Stimulated activated memory B cell treated with anti-CD40 and anti-IgM and Interleukin-4, amounts not matched to agents 10 μg/mL and 1 μg/mL and 100 μg/mL, for 72 hours (primary cell): ENCODE results near the gene DCLK1.

Experiments used
- ATAC-seq: fragments of 150-1000 bp; cut with Tn5 transposase; 2 replicates; pipeline ENCODE4 v1.10.0; 2021
- H3K27ac Mint-ChIP-seq: one replicate; pipeline ENCODE4 v1.8.0; 2022; ENCODE audit warnings: mild to moderate bottlenecking, mixed read lengths
- H3K27me3 Mint-ChIP-seq: one replicate; pipeline ENCODE4 v1.8.0; 2022; ENCODE audit warnings: mixed read lengths
- H3K36me3 Mint-ChIP-seq: one replicate; pipeline ENCODE4 v1.8.0; 2022; ENCODE audit warnings: mixed read lengths
- H3K4me1 Mint-ChIP-seq: one replicate; pipeline ENCODE4 v1.8.0; 2022; ENCODE audit warnings: mixed read lengths
- H3K4me3 Mint-ChIP-seq: one replicate; pipeline ENCODE4 v1.8.0; 2022; ENCODE audit warnings: mild to moderate bottlenecking, moderate library complexity, mixed read lengths
- H3K9me3 Mint-ChIP-seq: one replicate; pipeline ENCODE4 v1.8.0; 2022; ENCODE audit warnings: mixed read lengths

DCLK1 gene

GRCh38 chr13:36055366-36055765 is 75.8 kb downstream of the DCLK1 start:
- no peak for ATAC-seq
- H3K27me3 Mint-ChIP-seq, result no peaks in the 10 kb centered on the region
- no peaks in the 10 kb centered on the region for H3K9me3 Mint-ChIP-seq
- H3K36me3 Mint-ChIP-seq, result no peaks in the 10 kb centered on the region
- no peak overlapping the region for H3K27ac Mint-ChIP-seq
- H3K4me3 Mint-ChIP-seq, result no peak overlapping the region
- H3K4me1 Mint-ChIP-seq, result no peaks in the 10 kb centered on the region

DNA sequence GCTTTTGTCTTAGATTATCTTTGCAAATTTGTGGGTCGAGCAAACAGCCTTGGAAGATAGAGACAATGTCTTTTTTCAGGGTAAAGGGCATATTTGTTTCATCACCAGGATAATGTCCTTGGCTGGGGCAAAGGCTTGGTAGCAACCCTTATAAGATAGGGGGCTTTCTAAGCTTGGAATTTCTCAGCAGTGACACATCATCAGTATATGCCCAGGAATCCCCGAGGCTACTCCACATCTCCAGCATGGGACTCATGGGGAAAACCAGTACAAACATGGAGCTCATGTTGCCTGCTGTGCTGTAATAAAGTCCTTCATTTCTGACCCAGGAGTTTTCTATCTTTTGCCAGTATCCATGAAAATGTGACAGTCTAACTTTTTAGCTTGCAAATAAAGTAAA is 77.1 kb downstream of the DCLK1 start:
- no peak overlapping the region for H3K27ac Mint-ChIP-seq
- ATAC-seq, result no peak
- no peaks in the 10 kb centered on the region for H3K36me3 Mint-ChIP-seq
- no peak overlapping the region for H3K4me3 Mint-ChIP-seq
- no peaks in the 10 kb centered on the region for H3K4me1 Mint-ChIP-seq
- no peaks in the 10 kb centered on the region for H3K27me3 Mint-ChIP-seq
- no peaks in the 10 kb centered on the region for H3K9me3 Mint-ChIP-seq

DNA sequence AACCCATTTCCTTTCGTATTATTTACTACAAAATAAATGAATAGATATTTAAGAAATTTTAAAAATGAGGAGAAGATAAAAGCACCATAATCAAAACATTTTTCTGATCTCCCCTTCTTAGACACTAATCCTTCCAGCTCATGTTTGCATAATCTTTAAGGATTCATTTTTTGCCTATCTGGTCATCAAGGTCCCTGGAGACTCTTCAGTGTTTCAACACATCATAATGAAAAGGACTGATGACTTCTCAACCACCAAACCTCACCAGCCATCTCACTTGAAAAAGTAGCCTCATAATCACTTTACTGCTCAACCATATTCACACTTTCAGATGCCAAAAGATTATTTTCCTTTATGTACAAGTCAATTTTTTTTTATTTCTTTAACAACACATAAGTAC is 80.1 kb downstream of the DCLK1 start:
- Mint-ChIP-seq H3K9me3 (no peaks in the 10 kb centered on the region), H3K27me3 (no peaks in the 10 kb centered on the region), H3K27ac (no peak overlapping the region), H3K4me1 (no peaks in the 10 kb centered on the region), H3K4me3 (no peak overlapping the region), H3K36me3 (no peaks in the 10 kb centered on the region)
- ATAC-seq, result no peak

DNA sequence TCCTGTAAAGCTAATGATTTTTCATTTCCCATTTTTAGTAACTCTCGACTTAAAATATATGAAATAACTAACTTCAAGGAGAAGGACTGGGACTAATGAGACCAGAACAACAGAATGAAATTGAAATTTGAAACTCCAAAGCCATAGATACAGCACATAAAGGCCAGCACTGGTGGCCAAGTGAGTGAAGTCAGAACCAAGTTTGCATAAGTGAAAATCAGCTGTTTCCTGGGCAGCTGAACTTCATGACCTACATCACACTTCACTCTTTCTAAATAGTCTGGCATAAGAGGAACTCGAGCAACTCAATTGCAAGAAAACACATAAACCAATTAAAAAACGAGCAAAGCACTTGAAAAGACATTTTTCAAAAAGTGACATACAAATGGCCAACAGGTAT is 84.5 kb downstream of the DCLK1 start:
- Mint-ChIP-seq H3K9me3 (no peaks in the 10 kb centered on the region), H3K27ac (no peak overlapping the region), H3K4me1 (no peaks in the 10 kb centered on the region), H3K36me3 (no peaks in the 10 kb centered on the region), H3K4me3 (no peak overlapping the region), H3K27me3 (no peaks in the 10 kb centered on the region)
- ATAC-seq, result no peak

- no peaks in the 10 kb centered on the region for H3K4me1 Mint-ChIP-seq
- ATAC-seq, result no peak
- H3K4me3 Mint-ChIP-seq, result no peak overlapping the region
- H3K27me3 Mint-ChIP-seq, result no peaks in the 10 kb centered on the region
- no peak overlapping the region for H3K27ac Mint-ChIP-seq
- H3K9me3 Mint-ChIP-seq, result peaks cover 4% of the 10 kb centered on the region
- no peaks in the 10 kb centered on the region for H3K36me3 Mint-ChIP-seq
Measured at GRCh38 chr13:36038785-36039555, 92.2 kb downstream of the DCLK1 start.

- no peak overlapping the region for H3K4me3 Mint-ChIP-seq
- no peak overlapping the region for H3K27ac Mint-ChIP-seq
- no peaks in the 10 kb centered on the region for H3K36me3 Mint-ChIP-seq
- no peak for ATAC-seq
- no peaks in the 10 kb centered on the region for H3K4me1 Mint-ChIP-seq
- no peaks in the 10 kb centered on the region for H3K27me3 Mint-ChIP-seq
- H3K9me3 Mint-ChIP-seq, result peaks cover 2% of the 10 kb centered on the region
Measured at GRCh38 chr13:36033035-36033434, 98.1 kb downstream of the DCLK1 start.

DNA sequence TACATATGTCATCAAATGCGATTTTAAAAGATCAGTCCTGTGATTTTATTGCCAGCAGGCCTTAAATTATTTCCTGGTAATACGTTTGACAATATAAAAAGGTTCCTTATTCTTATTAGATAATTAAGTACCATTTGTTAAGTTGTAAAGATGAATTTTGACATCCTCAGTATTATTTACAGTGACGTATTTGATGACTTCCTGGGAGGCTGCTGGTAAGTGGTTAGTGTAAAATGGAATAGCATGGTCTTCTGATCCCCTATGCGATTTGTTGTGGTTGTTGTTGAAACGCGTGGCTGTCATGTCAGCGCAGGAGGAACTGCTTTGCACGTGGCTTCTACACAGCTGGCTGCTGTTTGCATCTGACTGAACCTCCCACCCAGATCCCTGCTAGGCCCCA is 99.7 kb downstream of the DCLK1 start:
- H3K4me1 Mint-ChIP-seq, result no peaks in the 10 kb centered on the region
- no peak overlapping the region for H3K27ac Mint-ChIP-seq
- no peak for ATAC-seq
- no peak overlapping the region for H3K4me3 Mint-ChIP-seq
- H3K27me3 Mint-ChIP-seq, result no peaks in the 10 kb centered on the region
- no peaks in the 10 kb centered on the region for H3K36me3 Mint-ChIP-seq
- peaks cover 2% of the 10 kb centered on the region for H3K9me3 Mint-ChIP-seq

DNA sequence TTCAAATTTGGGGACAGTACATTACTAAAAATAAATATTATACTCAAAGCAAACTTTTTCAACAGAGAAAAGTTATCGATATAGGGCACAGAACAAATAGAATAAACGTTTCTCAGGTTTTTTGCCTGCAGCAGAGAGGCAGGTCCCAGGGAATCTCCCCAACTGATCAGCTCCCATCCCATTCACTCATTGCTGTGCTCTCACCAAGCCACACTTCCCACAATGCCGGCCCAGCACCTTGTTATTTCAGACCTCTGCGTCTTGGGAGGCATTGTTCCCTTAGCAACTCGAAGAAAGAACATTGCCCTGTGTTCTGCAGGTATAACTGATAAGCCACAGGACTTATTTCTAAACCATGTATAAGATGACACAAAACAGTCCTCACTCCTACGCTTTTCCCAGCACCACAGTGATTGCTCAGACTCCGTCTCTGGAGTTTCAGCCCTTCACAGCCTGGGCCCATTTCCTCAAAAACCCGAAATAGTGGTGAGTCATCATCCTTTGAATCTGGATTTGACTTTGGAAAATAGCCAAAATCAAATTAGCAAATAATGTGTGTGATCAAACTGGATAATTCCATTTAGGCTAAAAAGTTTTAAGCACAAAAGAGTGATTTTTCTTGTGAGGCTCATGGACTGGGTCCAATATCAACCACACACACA is 100.4 kb downstream of the DCLK1 start:
- Mint-ChIP-seq H3K27ac (no peak overlapping the region), H3K36me3 (no peaks in the 10 kb centered on the region), H3K4me1 (no peaks in the 10 kb centered on the region), H3K27me3 (no peaks in the 10 kb centered on the region), H3K4me3 (no peak overlapping the region), H3K9me3 (peaks cover 2% of the 10 kb centered on the region)
- no peak for ATAC-seq

GRCh38 chr13:36029166-36029565 is 102.0 kb downstream of the DCLK1 start:
- Mint-ChIP-seq H3K4me3 (no peak overlapping the region), H3K27me3 (no peaks in the 10 kb centered on the region), H3K9me3 (peaks cover 2% of the 10 kb centered on the region), H3K36me3 (no peaks in the 10 kb centered on the region), H3K4me1 (no peaks in the 10 kb centered on the region), H3K27ac (no peak overlapping the region)
- ATAC-seq, result no peak

DNA sequence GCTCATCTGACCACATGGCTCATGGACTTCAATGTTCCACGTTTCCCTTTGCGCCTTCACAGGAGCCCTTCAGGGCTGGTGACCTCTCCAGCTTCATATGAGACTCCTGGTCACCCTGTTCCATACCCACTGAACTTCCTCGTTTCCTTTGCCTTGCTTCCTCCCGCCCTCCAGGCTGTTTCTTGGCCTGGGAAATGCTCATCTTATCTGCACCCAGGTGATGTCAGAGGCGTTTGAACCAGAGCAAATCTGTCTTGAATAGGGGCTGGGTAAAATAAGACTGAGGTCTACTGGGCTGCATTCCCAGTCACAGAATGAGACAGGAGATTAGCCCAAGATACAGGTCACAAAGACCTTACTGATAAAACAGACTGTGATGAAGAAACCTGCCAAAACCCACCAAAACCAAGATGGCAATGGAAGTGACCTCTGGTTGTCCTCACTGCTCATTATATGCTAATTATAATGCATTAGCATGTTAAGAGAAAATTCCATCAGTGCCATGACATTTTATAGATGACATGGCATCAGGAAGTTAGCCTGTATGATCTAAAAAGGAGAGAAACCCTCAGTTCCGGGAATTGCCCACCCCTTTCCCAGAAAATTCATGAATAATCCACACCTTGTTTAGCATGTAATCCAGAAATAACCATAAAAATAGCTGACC is 102.7 kb downstream of the DCLK1 start:
- Mint-ChIP-seq H3K4me3 (no peak overlapping the region), H3K4me1 (no peaks in the 10 kb centered on the region), H3K27me3 (no peaks in the 10 kb centered on the region), H3K36me3 (no peaks in the 10 kb centered on the region), H3K9me3 (peaks cover 2% of the 10 kb centered on the region), H3K27ac (no peak overlapping the region)
- no peak for ATAC-seq

GRCh38 chr13:36026531-36026930 is 104.7 kb downstream of the DCLK1 start:
- no peak for ATAC-seq
- H3K4me1 Mint-ChIP-seq, result no peaks in the 10 kb centered on the region
- H3K36me3 Mint-ChIP-seq, result no peaks in the 10 kb centered on the region
- no peak overlapping the region for H3K27ac Mint-ChIP-seq
- peaks cover 4% of the 10 kb centered on the region for H3K9me3 Mint-ChIP-seq
- no peak overlapping the region for H3K4me3 Mint-ChIP-seq
- H3K27me3 Mint-ChIP-seq, result no peaks in the 10 kb centered on the region

DNA sequence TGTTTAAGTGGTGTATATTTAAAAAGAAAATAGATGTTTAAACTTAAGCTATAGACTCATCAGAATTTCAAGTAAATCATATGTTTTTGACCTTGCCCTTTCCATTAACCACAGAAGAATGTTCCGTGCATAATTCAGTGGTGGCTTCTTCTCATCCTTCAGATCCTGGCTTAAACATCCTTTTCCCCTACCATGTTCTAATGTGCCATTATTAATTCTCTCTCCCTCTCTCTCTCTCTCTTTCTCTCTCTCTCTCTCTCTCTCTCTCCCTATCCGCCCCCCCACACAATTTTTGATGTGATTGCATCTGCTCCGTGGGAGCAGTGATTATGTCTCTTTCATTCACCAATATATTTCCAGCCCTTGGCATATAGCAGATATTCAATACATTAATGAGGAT is 116.4 kb downstream of the DCLK1 start:
- Mint-ChIP-seq H3K9me3 (peaks cover 5% of the 10 kb centered on the region), H3K27ac (no peak overlapping the region), H3K4me3 (no peak overlapping the region), H3K4me1 (no peaks in the 10 kb centered on the region), H3K36me3 (no peaks in the 10 kb centered on the region), H3K27me3 (no peaks in the 10 kb centered on the region)
- ATAC-seq, result no peak

GRCh38 chr13:36006894-36007675 is 124.1 kb downstream of the DCLK1 start:
- Mint-ChIP-seq H3K4me3 (no peak overlapping the region), H3K36me3 (no peaks in the 10 kb centered on the region), H3K27ac (no peak overlapping the region), H3K4me1 (no peaks in the 10 kb centered on the region), H3K9me3 (no peaks in the 10 kb centered on the region), H3K27me3 (no peaks in the 10 kb centered on the region)
- ATAC-seq, result no peak

DNA sequence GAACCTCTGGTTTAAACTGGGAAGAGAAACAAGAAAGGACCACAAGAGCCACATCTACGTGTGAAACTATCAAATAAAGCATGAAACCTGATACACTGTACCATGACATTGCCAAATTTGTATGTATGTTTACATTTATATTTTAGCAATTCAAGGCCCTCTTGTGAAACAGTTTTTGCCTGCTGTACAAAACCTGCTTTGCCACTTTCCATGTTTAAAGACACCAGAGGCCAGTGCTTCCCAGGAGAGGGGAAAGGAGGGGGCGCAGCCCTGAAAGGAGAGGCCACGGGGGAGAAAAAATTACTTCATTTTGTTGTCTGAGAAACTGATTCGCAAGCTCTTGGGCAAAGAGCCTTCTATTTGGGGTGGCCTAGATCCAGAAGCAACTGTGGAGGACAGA is 124.8 kb downstream of the DCLK1 start:
- Mint-ChIP-seq H3K36me3 (no peaks in the 10 kb centered on the region), H3K27me3 (no peaks in the 10 kb centered on the region), H3K27ac (no peak overlapping the region), H3K4me1 (no peaks in the 10 kb centered on the region), H3K9me3 (no peaks in the 10 kb centered on the region), H3K4me3 (no peak overlapping the region)
- no peak for ATAC-seq

- Mint-ChIP-seq H3K27me3 (no peaks in the 10 kb centered on the region), H3K27ac (no peak overlapping the region), H3K9me3 (no peaks in the 10 kb centered on the region), H3K4me1 (no peaks in the 10 kb centered on the region), H3K4me3 (no peak overlapping the region), H3K36me3 (no peaks in the 10 kb centered on the region)
- ATAC-seq, result no peak
Measured at GRCh38 chr13:36001561-36001960, 129.6 kb downstream of the DCLK1 start.
